ENCODE results near the gene ATP6V1B1. TPM values are rescaled to one million over a fixed set of nuclear protein-coding genes. Genes with fewer than 3 reads are reported as not detected.

ATP6V1B1 gene
- not detected in 2 replicates for total RNA-seq

GRCh38 chr2:70935468-70936164, at the start of gene ATP6V1B1:
TSS of gene ATP6V1B1 (plus strand) at chr2:70935900. CDS start at chr2:70935955, 55 bp downstream.
- Mint-ChIP-seq H3K9me3 (no peaks in the 10 kb centered on the region), H3K36me3 (ENCODE audit: low read depth) (no peaks in the 10 kb centered on the region), H3K27me3 (peaks cover 25% of the 10 kb centered on the region), H3K4me3 (no peak within 1 kb of the TSS), H3K27ac (no peak within 1 kb of the TSS), H3K4me1 (peaks cover 8% of the 10 kb centered on the region)
- TF ChIP-seq CTCF (IDR thresholded peaks at IDR 0.05) = no peak
- intact Hi-C loops (cut with micrococcal nuclease) = no loop called here
- CTCF ChIA-PET = no interaction called here
- ATAC-seq (ENCODE audit: low read depth) = no peak
- DNase-seq = no peak
- POLR2A ChIA-PET = no interaction called here

- no peak overlapping the region for H3K4me3 Mint-ChIP-seq
- no peak for TF ChIP-seq CTCF (IDR thresholded peaks at IDR 0.05)
- DNase-seq (no peak), ATAC-seq (ENCODE audit: low read depth) (no peak)
- peaks cover 67% of the 10 kb centered on the region for H3K27me3 Mint-ChIP-seq
- intact Hi-C loops (cut with micrococcal nuclease) = no loop called here
- H3K27ac Mint-ChIP-seq = no peak overlapping the region
- ChIA-PET POLR2A (no interaction called here), CTCF (no interaction called here)
- peaks cover 3% of the 10 kb centered on the region for H3K9me3 Mint-ChIP-seq
- peaks cover 27% of the 10 kb centered on the region for H3K4me1 Mint-ChIP-seq
- no peaks in the 10 kb centered on the region for H3K36me3 Mint-ChIP-seq (ENCODE audit: low read depth)
Measured at GRCh38 chr2:70886541-70886987, 49.1 kb upstream of the ATP6V1B1 start.

GRCh38 chr2:70887208-70887549, 48.5 kb upstream of the ATP6V1B1 start:
- Mint-ChIP-seq H3K27me3 (peaks cover 68% of the 10 kb centered on the region), H3K4me1 (peaks cover 27% of the 10 kb centered on the region), H3K4me3 (peak overlapping the region; percentile 76), H3K36me3 (ENCODE audit: low read depth) (no peaks in the 10 kb centered on the region), H3K9me3 (peaks cover 3% of the 10 kb centered on the region), H3K27ac (no peak overlapping the region)
- intact Hi-C loops (cut with micrococcal nuclease) = no loop called here
- no peak for TF ChIP-seq CTCF (IDR thresholded peaks at IDR 0.05)
- ChIA-PET POLR2A (no interaction called here), CTCF (no interaction called here)
- ATAC-seq (ENCODE audit: low read depth) (no peak), DNase-seq (no peak)

DNA sequence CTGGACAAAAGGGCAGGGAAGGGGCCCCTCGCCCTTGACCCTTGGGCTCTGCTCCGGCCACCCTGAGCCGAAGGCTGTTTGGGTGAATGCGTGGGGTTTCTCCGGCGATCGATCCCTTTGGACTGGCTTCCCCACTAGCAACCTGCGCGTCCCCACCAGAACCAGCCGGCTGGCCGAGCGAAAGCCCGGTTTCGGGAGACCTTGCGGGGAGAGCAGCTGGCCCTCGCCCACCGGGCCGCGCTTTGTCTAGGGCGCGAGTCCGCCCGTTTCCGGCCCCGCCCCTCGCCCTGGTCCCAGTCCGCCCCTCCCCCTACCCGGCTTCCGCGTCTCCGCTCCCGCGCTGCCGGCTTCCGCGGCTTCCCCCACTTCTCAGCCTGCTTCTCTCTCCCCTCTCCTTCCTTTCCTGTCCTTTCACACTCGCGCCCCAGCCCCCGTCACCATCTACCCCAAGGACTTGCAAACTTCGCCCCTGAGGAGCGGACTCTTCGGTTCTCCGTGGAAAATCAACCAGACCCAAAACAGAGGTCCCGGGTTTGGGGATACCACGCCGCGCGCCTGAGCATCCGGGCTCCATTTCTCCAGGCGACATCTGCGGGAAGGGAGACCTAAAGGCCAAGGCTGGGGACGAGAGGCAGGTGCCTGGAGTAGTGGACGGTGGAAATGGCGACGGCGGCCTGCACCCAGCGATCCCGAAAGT, 48.0 kb upstream of the ATP6V1B1 start:
- no peak for TF ChIP-seq CTCF (IDR thresholded peaks at IDR 0.05)
- Mint-ChIP-seq H3K9me3 (peaks cover 3% of the 10 kb centered on the region), H3K36me3 (ENCODE audit: low read depth) (no peaks in the 10 kb centered on the region), H3K27me3 (peaks cover 67% of the 10 kb centered on the region), H3K4me1 (peaks cover 27% of the 10 kb centered on the region), H3K27ac (no peak overlapping the region), H3K4me3 (peak overlapping the region; percentile 76)
- no peak for DNase-seq
- intact Hi-C loops (cut with micrococcal nuclease) = loop anchor here (2.0 kb wide), 1 partner anchor 19 kb away; no protein-coding TSS in a partner anchor
- ChIA-PET CTCF (no interaction called here), POLR2A (no interaction called here)
- ATAC-seq (ENCODE audit: low read depth) = no peak

DNA sequence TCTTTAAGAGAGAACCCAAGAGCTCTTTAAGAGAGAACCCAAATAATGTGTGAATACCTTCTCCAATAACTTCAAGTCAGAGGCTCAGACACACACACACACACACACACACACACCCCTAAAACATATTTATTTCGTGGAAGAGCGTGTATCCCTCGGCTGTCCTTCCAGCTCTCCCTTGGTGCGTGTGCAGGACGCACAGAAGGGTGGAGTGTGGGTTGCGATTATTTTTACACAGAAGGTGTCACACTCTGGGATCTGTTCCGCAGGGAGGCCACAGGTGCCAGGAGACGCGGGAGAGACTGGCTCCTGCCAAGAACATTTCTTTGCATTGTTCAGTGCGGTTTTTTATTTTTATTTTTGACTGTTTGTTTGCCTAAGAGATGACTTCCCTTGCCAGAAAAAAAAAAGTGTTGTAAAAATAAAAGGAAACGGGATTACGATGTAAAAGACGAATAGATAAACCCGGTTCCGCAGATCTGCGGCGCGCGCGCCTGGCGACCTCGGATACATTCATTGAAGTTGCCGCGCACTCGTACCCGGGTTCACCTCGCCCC, 47.3 kb upstream of the ATP6V1B1 start:
- POLR2A ChIA-PET = no interaction called here
- CTCF ChIA-PET = no interaction called here
- H3K9me3 Mint-ChIP-seq = no peaks in the 10 kb centered on the region
- peaks cover 67% of the 10 kb centered on the region for H3K27me3 Mint-ChIP-seq
- no peak for ATAC-seq (ENCODE audit: low read depth)
- H3K4me1 Mint-ChIP-seq = peaks cover 27% of the 10 kb centered on the region
- H3K27ac Mint-ChIP-seq = no peak overlapping the region
- peak overlapping the region; percentile 76 for H3K4me3 Mint-ChIP-seq
- DNase-seq = no peak
- intact Hi-C loops (cut with micrococcal nuclease) = loop anchor here (2.0 kb wide), 1 partner anchor 18 kb away; no protein-coding TSS in a partner anchor
- TF ChIP-seq CTCF (IDR thresholded peaks at IDR 0.05) = no peak
- H3K36me3 Mint-ChIP-seq (ENCODE audit: low read depth) = no peaks in the 10 kb centered on the region

Data from activated B cell treated with CpG ODN at 0.5 μM for 24 hours (primary cell).